HEK293 (cell line): ENCODE measurements around the gene GSAP.

Experiments used
- CTCF ChIA-PET: fragments of 350-600 bp; formaldehyde crosslinking; extraction: SDS; loops from one replicate; lab custom pipeline; 2021; ENCODE audit warnings: antibody characterized with exemption; lab: Yijun Ruan, JAX
- POLR2A ChIA-PET: fragments of 300-600 bp; formaldehyde crosslinking; extraction: SDS; loops from one replicate; lab custom pipeline; 2020; ENCODE audit warnings: antibody characterized with exemption, inconsistent platforms; lab: Yijun Ruan, JAX
- H3K27ac ChIP-seq: fragments of 200-500 bp; sonication (Bioruptor generic); 2 replicates; pipeline ENCODE4 v1.5.1; 2014; ENCODE audit warnings: low read depth, low read length, control low read depth, inconsistent platforms; ENCODE audit errors: extremely low read depth
- H3K36me3 ChIP-seq, 2 experiments: fragments of 200-500 bp in 1 of 2; sonication (Bioruptor generic) in 1 of 2; 1 replicate in 1 of 2; 2 replicates in 1 of 2; pipeline ENCODE4 v1.5.1; 2014 to 2017; ENCODE audit warnings: inconsistent platforms in 2 of 2, low read length in 2 of 2; ENCODE audit not compliant: control insufficient read depth in 2 of 2, insufficient read depth in 1 of 2
- H3K4me1 ChIP-seq: fragments of 200-500 bp; sonication (Bioruptor generic); 2 replicates; pipeline ENCODE4 v1.5.1; 2014; ENCODE audit warnings: mild to moderate bottlenecking, low read length, inconsistent platforms; ENCODE audit not compliant: control insufficient read depth, insufficient read depth
- H3K4me3 ChIP-seq: 2 replicates; pipeline ENCODE4 v1.5.1; 2011; ENCODE audit warnings: low read depth, mild to moderate bottlenecking, control low read depth, low read length, moderate library complexity
- H3K9me3 ChIP-seq: fragments of 200-500 bp; sonication (Bioruptor generic); 2 replicates; pipeline ENCODE4 v1.5.1; 2014; ENCODE audit warnings: low read depth, low read length, inconsistent platforms; ENCODE audit not compliant: control insufficient read depth, insufficient read depth
- ATF2 ChIP-seq: fragments of 450-650 bp; formaldehyde crosslinking; IDR thresholded peaks from 2 replicates; pipeline ENCODE4 v1.5.1; 2016; ENCODE audit warnings: missing biosample characterization, missing genetic modification characterization, low read depth
- INSM2 ChIP-seq: fragments of 450-650 bp; formaldehyde crosslinking; IDR thresholded peaks from 2 replicates; pipeline ENCODE4 v1.5.1; 2016; ENCODE audit warnings: missing biosample characterization, missing genetic modification characterization
- KLF1 ChIP-seq: fragments of 450-650 bp; formaldehyde crosslinking; IDR thresholded peaks from 2 replicates; pipeline ENCODE4 v1.5.1; 2016; ENCODE audit warnings: missing biosample characterization, missing genetic modification characterization
- MZF1 ChIP-seq: fragments of 450-650 bp; formaldehyde crosslinking; IDR thresholded peaks from 2 replicates; pipeline ENCODE4 v1.5.1; 2017; ENCODE audit warnings: missing biosample characterization, missing genetic modification characterization, borderline replicate concordance
- OSR2 ChIP-seq: fragments of 450-650 bp; formaldehyde crosslinking; IDR thresholded peaks from 2 replicates; pipeline ENCODE4 v1.5.1; 2016; ENCODE audit warnings: missing biosample characterization, missing genetic modification characterization
- WT1 ChIP-seq: fragments of 450-650 bp; formaldehyde crosslinking; IDR thresholded peaks from 2 replicates; pipeline ENCODE4 v1.5.1; 2016; ENCODE audit warnings: missing biosample characterization, missing genetic modification characterization
- YY1 ChIP-seq: fragments of 450-650 bp; formaldehyde crosslinking; IDR thresholded peaks from 2 replicates; pipeline ENCODE4 v1.5.1; 2018; ENCODE audit warnings: missing biosample characterization, missing genetic modification characterization
- ZBTB26 ChIP-seq: fragments of 450-650 bp; formaldehyde crosslinking; optimal IDR thresholded peaks from 2 replicates; pipeline ENCODE3; 2016; ENCODE audit warnings: missing biosample characterization, mild to moderate bottlenecking, missing genetic modification characterization
- ZFP3 ChIP-seq: fragments of 450-650 bp; formaldehyde crosslinking; IDR thresholded peaks from 2 replicates; pipeline ENCODE4 v1.5.1; 2016; ENCODE audit warnings: low read depth, missing biosample characterization, missing genetic modification characterization
- ZNF133 ChIP-seq: fragments of 450-650 bp; formaldehyde crosslinking; IDR thresholded peaks from 2 replicates; pipeline ENCODE4 v1.5.1; 2016; ENCODE audit warnings: missing biosample characterization, missing genetic modification characterization
- ZNF23 ChIP-seq: fragments of 450-650 bp; formaldehyde crosslinking; IDR thresholded peaks from 2 replicates; pipeline ENCODE4 v1.5.1; 2016; ENCODE audit warnings: missing biosample characterization, missing genetic modification characterization, borderline replicate concordance
- ZNF404 ChIP-seq: fragments of 450-650 bp; formaldehyde crosslinking; IDR thresholded peaks from 2 replicates; pipeline ENCODE4 v1.5.1; 2017; ENCODE audit warnings: missing biosample characterization, missing genetic modification characterization
- ZNF510 ChIP-seq: fragments of 450-650 bp; formaldehyde crosslinking; IDR thresholded peaks from 2 replicates; pipeline ENCODE4 v1.5.1; 2018; ENCODE audit warnings: mild to moderate bottlenecking, missing genetic modification characterization, missing biosample characterization; ENCODE audit not compliant: insufficient replicate concordance
- ZNF544 ChIP-seq: fragments of 450-650 bp; formaldehyde crosslinking; IDR thresholded peaks from 2 replicates; pipeline ENCODE4 v1.5.0; 2017; ENCODE audit warnings: missing biosample characterization, missing genetic modification characterization
- ZNF624 ChIP-seq: fragments of 450-650 bp; formaldehyde crosslinking; IDR thresholded peaks from 2 replicates; pipeline ENCODE4 v1.5.1; 2017; ENCODE audit warnings: missing biosample characterization, missing genetic modification characterization
- ZNF670 ChIP-seq: fragments of 450-650 bp; formaldehyde crosslinking; IDR thresholded peaks from 2 replicates; pipeline ENCODE4 v1.5.1; 2016; ENCODE audit warnings: missing biosample characterization, missing genetic modification characterization, low read depth
- ZNF747 ChIP-seq: fragments of 450-650 bp; formaldehyde crosslinking; IDR thresholded peaks from 2 replicates; pipeline ENCODE4 v1.5.1; 2016; ENCODE audit warnings: missing biosample characterization, missing genetic modification characterization
- TF ChIP-seq, protein P1 (sequence below): fragments of 450-650 bp; formaldehyde crosslinking; IDR thresholded peaks from 2 replicates; pipeline ENCODE4 v1.5.1; 2016; ENCODE audit warnings: missing biosample characterization, missing genetic modification characterization
- TF ChIP-seq, protein P2 (sequence below): fragments of 450-650 bp; formaldehyde crosslinking; IDR thresholded peaks from 2 replicates; pipeline ENCODE4 v1.5.1; 2016; ENCODE audit warnings: missing biosample characterization, missing genetic modification characterization
- TF ChIP-seq, protein P3 (sequence below): fragments of 450-650 bp; formaldehyde crosslinking; IDR thresholded peaks from 2 replicates; pipeline ENCODE4 v1.5.1; 2016; ENCODE audit warnings: missing biosample characterization, missing genetic modification characterization
- TF ChIP-seq, protein P4 (sequence below): fragments of 450-650 bp; formaldehyde crosslinking; IDR thresholded peaks from 2 replicates; pipeline ENCODE4 v1.5.1; 2017; ENCODE audit warnings: missing biosample characterization, missing genetic modification characterization

GSAP gene

DNA sequence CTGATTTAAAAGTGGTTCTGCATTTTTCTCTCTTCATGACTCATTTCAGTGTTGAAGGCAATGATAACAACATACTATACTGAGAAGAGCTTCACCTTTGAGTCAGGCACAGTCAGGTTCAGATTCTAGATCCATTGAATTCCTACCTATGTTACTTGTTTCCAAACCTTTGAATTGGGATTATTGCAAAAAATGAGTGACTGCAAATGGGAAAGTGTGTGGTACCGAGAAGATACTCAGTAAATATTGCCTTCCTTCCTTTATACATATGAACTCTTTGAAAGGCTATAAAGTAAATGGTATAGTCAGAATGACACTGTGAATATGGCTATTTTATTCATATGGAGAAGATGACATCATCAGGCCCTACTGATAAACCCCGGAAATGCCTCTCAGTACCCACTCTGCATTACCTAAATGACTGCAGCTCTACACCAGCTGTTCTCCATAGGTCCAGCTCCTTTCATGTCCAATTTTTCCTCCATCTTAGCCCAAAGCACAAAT is 149.8 kb downstream of the GSAP start:
- Histone ChIP-seq H3K4me1 (no peaks in the 10 kb centered on the region), H3K36me3 (no peaks in the 10 kb centered on the region), H3K4me3 (no peak overlapping the region), H3K27ac (no peak overlapping the region), H3K9me3 (no peaks in the 10 kb centered on the region)
- ChIA-PET POLR2A (no interaction called here), CTCF (interaction anchor here (0.6 kb wide), 2 partner anchors 291 to 610 kb away, joined by 3 read pairs; no protein-coding TSS in a partner anchor)
- TF ChIP-seq ZFP3 (no peak), ZNF23 (no peak), KLF1 (tag by site-specific recombination) (no peak), ATF2 (tag by site-specific recombination) (peak; percentile 52; the same call in 1 of the 2 replicates), YY1 (tag by site-specific recombination) (no peak), MZF1 (no peak), ZNF510 (tag by site-specific recombination) (no peak), ZNF404 (no peak)
- TF ChIP-seq, protein P1, sequence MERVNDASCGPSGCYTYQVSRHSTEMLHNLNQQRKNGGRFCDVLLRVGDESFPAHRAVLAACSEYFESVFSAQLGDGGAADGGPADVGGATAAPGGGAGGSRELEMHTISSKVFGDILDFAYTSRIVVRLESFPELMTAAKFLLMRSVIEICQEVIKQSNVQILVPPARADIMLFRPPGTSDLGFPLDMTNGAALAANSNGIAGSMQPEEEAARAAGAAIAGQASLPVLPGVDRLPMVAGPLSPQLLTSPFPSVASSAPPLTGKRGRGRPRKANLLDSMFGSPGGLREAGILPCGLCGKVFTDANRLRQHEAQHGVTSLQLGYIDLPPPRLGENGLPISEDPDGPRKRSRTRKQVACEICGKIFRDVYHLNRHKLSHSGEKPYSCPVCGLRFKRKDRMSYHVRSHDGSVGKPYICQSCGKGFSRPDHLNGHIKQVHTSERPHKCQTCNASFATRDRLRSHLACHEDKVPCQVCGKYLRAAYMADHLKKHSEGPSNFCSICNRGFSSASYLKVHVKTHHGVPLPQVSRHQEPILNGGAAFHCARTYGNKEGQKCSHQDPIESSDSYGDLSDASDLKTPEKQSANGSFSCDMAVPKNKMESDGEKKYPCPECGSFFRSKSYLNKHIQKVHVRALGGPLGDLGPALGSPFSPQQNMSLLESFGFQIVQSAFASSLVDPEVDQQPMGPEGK (tag by site-specific recombination): no peak

- TF ChIP-seq, protein P2, sequence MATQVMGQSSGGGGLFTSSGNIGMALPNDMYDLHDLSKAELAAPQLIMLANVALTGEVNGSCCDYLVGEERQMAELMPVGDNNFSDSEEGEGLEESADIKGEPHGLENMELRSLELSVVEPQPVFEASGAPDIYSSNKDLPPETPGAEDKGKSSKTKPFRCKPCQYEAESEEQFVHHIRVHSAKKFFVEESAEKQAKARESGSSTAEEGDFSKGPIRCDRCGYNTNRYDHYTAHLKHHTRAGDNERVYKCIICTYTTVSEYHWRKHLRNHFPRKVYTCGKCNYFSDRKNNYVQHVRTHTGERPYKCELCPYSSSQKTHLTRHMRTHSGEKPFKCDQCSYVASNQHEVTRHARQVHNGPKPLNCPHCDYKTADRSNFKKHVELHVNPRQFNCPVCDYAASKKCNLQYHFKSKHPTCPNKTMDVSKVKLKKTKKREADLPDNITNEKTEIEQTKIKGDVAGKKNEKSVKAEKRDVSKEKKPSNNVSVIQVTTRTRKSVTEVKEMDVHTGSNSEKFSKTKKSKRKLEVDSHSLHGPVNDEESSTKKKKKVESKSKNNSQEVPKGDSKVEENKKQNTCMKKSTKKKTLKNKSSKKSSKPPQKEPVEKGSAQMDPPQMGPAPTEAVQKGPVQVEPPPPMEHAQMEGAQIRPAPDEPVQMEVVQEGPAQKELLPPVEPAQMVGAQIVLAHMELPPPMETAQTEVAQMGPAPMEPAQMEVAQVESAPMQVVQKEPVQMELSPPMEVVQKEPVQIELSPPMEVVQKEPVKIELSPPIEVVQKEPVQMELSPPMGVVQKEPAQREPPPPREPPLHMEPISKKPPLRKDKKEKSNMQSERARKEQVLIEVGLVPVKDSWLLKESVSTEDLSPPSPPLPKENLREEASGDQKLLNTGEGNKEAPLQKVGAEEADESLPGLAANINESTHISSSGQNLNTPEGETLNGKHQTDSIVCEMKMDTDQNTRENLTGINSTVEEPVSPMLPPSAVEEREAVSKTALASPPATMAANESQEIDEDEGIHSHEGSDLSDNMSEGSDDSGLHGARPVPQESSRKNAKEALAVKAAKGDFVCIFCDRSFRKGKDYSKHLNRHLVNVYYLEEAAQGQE (tag by site-specific recombination): no peak
- TF ChIP-seq, protein P3, sequence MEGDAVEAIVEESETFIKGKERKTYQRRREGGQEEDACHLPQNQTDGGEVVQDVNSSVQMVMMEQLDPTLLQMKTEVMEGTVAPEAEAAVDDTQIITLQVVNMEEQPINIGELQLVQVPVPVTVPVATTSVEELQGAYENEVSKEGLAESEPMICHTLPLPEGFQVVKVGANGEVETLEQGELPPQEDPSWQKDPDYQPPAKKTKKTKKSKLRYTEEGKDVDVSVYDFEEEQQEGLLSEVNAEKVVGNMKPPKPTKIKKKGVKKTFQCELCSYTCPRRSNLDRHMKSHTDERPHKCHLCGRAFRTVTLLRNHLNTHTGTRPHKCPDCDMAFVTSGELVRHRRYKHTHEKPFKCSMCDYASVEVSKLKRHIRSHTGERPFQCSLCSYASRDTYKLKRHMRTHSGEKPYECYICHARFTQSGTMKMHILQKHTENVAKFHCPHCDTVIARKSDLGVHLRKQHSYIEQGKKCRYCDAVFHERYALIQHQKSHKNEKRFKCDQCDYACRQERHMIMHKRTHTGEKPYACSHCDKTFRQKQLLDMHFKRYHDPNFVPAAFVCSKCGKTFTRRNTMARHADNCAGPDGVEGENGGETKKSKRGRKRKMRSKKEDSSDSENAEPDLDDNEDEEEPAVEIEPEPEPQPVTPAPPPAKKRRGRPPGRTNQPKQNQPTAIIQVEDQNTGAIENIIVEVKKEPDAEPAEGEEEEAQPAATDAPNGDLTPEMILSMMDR (tag by site-specific recombination): no peak
- TF ChIP-seq, protein P4, sequence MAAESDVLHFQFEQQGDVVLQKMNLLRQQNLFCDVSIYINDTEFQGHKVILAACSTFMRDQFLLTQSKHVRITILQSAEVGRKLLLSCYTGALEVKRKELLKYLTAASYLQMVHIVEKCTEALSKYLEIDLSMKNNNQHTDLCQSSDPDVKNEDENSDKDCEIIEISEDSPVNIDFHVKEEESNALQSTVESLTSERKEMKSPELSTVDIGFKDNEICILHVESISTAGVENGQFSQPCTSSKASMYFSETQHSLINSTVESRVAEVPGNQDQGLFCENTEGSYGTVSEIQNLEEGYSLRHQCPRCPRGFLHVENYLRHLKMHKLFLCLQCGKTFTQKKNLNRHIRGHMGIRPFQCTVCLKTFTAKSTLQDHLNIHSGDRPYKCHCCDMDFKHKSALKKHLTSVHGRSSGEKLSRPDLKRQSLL: no peak
- TF ChIP-seq ZNF670 (tag by site-specific recombination) (no peak), YY1 (tag by site-specific recombination) (no peak), ZNF544 (tag by site-specific recombination) (no peak), INSM2 (tag by site-specific recombination) (no peak), OSR2 (tag by site-specific recombination) (no peak), ZNF624 (tag by site-specific recombination) (no peak), ZBTB26 (tag by site-specific recombination) (no peak), WT1 (no peak), ZNF23 (no peak), ZNF133 (tag by site-specific recombination) (no peak), ZNF747 (tag by site-specific recombination) (no peak)
- Histone ChIP-seq H3K4me3 (no peak overlapping the region), H3K9me3 (no peaks in the 10 kb centered on the region), H3K36me3 (no peaks in the 10 kb centered on the region), H3K4me1 (no peaks in the 10 kb centered on the region), H3K27ac (no peak overlapping the region)
- CTCF ChIA-PET: interaction anchor here (0.6 kb wide), 1 partner anchor 292 kb away, joined by 3 read pairs; no protein-coding TSS in a partner anchor
- POLR2A ChIA-PET: no interaction called here
These were observed 150.5 kb downstream of the GSAP start for GRCh38 chr7:77265666-77266065.
